ENCODE measurements around the gene RGR.

GRCh38 chr10:84214612-84215235, 30.1 kb upstream of the RGR start:
- TF ChIP-seq ZNF274 (IDR thresholded peaks at IDR 0.05; ENCODE audit: low read depth, low read length) (no peak), YY1 (IDR thresholded peaks at IDR 0.05; ENCODE audit: insufficient read depth, insufficient read length) (no peak)
